ENCODE data around the gene NTPCR. TPM values are rescaled to one million over a fixed set of nuclear protein-coding genes. Genes with fewer than 3 reads are reported as not detected.
"Not testable (repeated sequence)": the region's sequence is repeated elsewhere in the genome, so short reads cannot be mapped to it uniquely, and the experiment has no call there.

Gene NTPCR
- total RNA-seq, 1 donor from 2014 or later = 5.8 TPM

- no peak for DNase-seq (ENCODE audit: low read depth in 2 of 2)
Observed at GRCh38 chr1:232984577-232985425, 34.4 kb downstream of the NTPCR start.

GRCh38 chr1:232985882-232986526 lies 35.6 kb downstream of the NTPCR start:
- no peak for DNase-seq (ENCODE audit: low read depth in 2 of 2)

- no peak for DNase-seq (ENCODE audit: low read depth in 2 of 2)
Observed at GRCh38 chr1:232986527-232986922, 36.1 kb downstream of the NTPCR start.

- no peak for DNase-seq (ENCODE audit: low read depth in 2 of 2)
Observed at GRCh38 chr1:232987046-232987773, 36.8 kb downstream of the NTPCR start.

- DNase-seq (ENCODE audit: low read depth in 2 of 2) = no peak
Observed at GRCh38 chr1:232987774-232988140, 37.3 kb downstream of the NTPCR start.

- peak in 1 of 2 donors; percentile 6 for DNase-seq (ENCODE audit: low read depth in 2 of 2)
Observed at GRCh38 chr1:232988572-232989040, 38.2 kb downstream of the NTPCR start.

GRCh38 chr1:232990176-232991128 lies 40.0 kb downstream of the NTPCR start:
- DNase-seq (ENCODE audit: low read depth in 2 of 2) = no peak

- DNase-seq (ENCODE audit: low read depth in 2 of 2) = no peak
Observed at GRCh38 chr1:232991238-232991637, 40.8 kb downstream of the NTPCR start.

GRCh38 chr1:232992227-232992626 lies 41.8 kb downstream of the NTPCR start:
- DNase-seq (ENCODE audit: low read depth in 2 of 2) = no peak

GRCh38 chr1:232993555-232993954 lies 43.1 kb downstream of the NTPCR start:
- no peak for DNase-seq (ENCODE audit: low read depth in 2 of 2)

- DNase-seq (ENCODE audit: low read depth in 2 of 2) = no peak
Observed at GRCh38 chr1:232995189-232995588, 44.8 kb downstream of the NTPCR start.

- no peak for DNase-seq (ENCODE audit: low read depth in 2 of 2)
Observed at GRCh38 chr1:232996143-232996542, 45.7 kb downstream of the NTPCR start.

GRCh38 chr1:232998138-232998537 lies 47.7 kb downstream of the NTPCR start:
- DNase-seq (ENCODE audit: low read depth in 2 of 2) = no peak

GRCh38 chr1:232998646-232999045 lies 48.2 kb downstream of the NTPCR start:
- no peak for DNase-seq (ENCODE audit: low read depth in 2 of 2)

GRCh38 chr1:232999956-233000625 lies 49.7 kb downstream of the NTPCR start:
- DNase-seq (ENCODE audit: low read depth in 2 of 2) = no peak

- DNase-seq (ENCODE audit: low read depth in 2 of 2) = not testable (repeated sequence)
Observed at GRCh38 chr1:233003638-233004037, 53.2 kb downstream of the NTPCR start.

- DNase-seq (ENCODE audit: low read depth in 2 of 2) = no peak
Observed at GRCh38 chr1:233004451-233004850, 54.0 kb downstream of the NTPCR start.

- DNase-seq (ENCODE audit: low read depth in 2 of 2) = no peak
Observed at GRCh38 chr1:233005156-233005555, 54.7 kb downstream of the NTPCR start.

- DNase-seq (ENCODE audit: low read depth in 2 of 2) = peak; percentile 16 to 87
Observed at GRCh38 chr1:233005703-233006102, 55.3 kb downstream of the NTPCR start.

GRCh38 chr1:233006108-233006507 lies 55.7 kb downstream of the NTPCR start:
- DNase-seq (ENCODE audit: low read depth in 2 of 2) = no peak

Measured in lung microvascular endothelial cell (primary cell).